NCI-H2227 treated with DMSO at 0.1 percent for 48 hours (cell line): ENCODE measurements around the gene TNIP3.

ENCODE experiments used
- DNase-seq: peaks from one replicate; lab custom pipeline; 2025; lab: John Stamatoyannopoulos, UW

TNIP3 gene

GRCh38 chr4:121138039-121138825, 25.9 kb downstream of the TNIP3 start:
- no peak for DNase-seq

- DNase-seq = no peak
These were observed 33.8 kb downstream of the TNIP3 start for GRCh38 chr4:121130326-121130660.

- DNase-seq = no peak
These were observed 34.4 kb downstream of the TNIP3 start for GRCh38 chr4:121129606-121130325.

- DNase-seq = no peak
These were observed 37.0 kb downstream of the TNIP3 start for GRCh38 chr4:121127100-121127499.

- DNase-seq = no peak
These were observed 37.6 kb downstream of the TNIP3 start for GRCh38 chr4:121126449-121127006.

- DNase-seq = no peak
These were observed 38.6 kb downstream of the TNIP3 start for GRCh38 chr4:121125498-121125885.

GRCh38 chr4:121122661-121123060, 41.5 kb downstream of the TNIP3 start:
- no peak for DNase-seq

- no peak for DNase-seq
These were observed 44.4 kb downstream of the TNIP3 start for GRCh38 chr4:121119715-121120114.

- no peak for DNase-seq
These were observed 45.8 kb downstream of the TNIP3 start for GRCh38 chr4:121118344-121118743.

- no peak for DNase-seq
These were observed 49.4 kb downstream of the TNIP3 start for GRCh38 chr4:121114756-121115155.

GRCh38 chr4:121112530-121112929, 51.6 kb downstream of the TNIP3 start:
- no peak for DNase-seq

GRCh38 chr4:121108557-121108956, 55.6 kb downstream of the TNIP3 start:
- DNase-seq = no peak

GRCh38 chr4:121107507-121107906, 56.6 kb downstream of the TNIP3 start:
- DNase-seq = no peak

- no peak for DNase-seq
These were observed 63.9 kb downstream of the TNIP3 start for GRCh38 chr4:121100093-121100775.

GRCh38 chr4:121098266-121098665, 65.9 kb downstream of the TNIP3 start:
- DNase-seq = no peak

GRCh38 chr4:121096629-121097028, 67.5 kb downstream of the TNIP3 start:
- no peak for DNase-seq

GRCh38 chr4:121096191-121096590, 67.9 kb downstream of the TNIP3 start:
- no peak for DNase-seq

- no peak for DNase-seq
These were observed 69.7 kb downstream of the TNIP3 start for GRCh38 chr4:121094297-121094966.

GRCh38 chr4:121093261-121093660, 70.9 kb downstream of the TNIP3 start:
- no peak for DNase-seq

- DNase-seq = no peak
These were observed 72.2 kb downstream of the TNIP3 start for GRCh38 chr4:121091941-121092340.

- DNase-seq = no peak
These were observed 75.3 kb downstream of the TNIP3 start for GRCh38 chr4:121088867-121089266.
